ENCODE measurements around the gene NHP2.

Gene NHP2

GRCh38 chr5:178176791-178177190 lies 23.1 kb upstream of the NHP2 start:
- no peak overlapping the region for H3K4me3 ChIP-seq (ENCODE audit: low read depth, low read length)
- DNase-seq (ENCODE audit: low read depth) = no peak
- TF ChIP-seq, protein P1, sequence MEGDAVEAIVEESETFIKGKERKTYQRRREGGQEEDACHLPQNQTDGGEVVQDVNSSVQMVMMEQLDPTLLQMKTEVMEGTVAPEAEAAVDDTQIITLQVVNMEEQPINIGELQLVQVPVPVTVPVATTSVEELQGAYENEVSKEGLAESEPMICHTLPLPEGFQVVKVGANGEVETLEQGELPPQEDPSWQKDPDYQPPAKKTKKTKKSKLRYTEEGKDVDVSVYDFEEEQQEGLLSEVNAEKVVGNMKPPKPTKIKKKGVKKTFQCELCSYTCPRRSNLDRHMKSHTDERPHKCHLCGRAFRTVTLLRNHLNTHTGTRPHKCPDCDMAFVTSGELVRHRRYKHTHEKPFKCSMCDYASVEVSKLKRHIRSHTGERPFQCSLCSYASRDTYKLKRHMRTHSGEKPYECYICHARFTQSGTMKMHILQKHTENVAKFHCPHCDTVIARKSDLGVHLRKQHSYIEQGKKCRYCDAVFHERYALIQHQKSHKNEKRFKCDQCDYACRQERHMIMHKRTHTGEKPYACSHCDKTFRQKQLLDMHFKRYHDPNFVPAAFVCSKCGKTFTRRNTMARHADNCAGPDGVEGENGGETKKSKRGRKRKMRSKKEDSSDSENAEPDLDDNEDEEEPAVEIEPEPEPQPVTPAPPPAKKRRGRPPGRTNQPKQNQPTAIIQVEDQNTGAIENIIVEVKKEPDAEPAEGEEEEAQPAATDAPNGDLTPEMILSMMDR (conservative IDR thresholded peaks at IDR 0.05; ENCODE audit: low read depth, low read length) = no peak

GRCh38 chr5:178174456-178174855 lies 20.8 kb upstream of the NHP2 start:
- TF ChIP-seq, protein P1 (conservative IDR thresholded peaks at IDR 0.05; ENCODE audit: low read depth, low read length) = no peak
- no peak overlapping the region for H3K4me3 ChIP-seq (ENCODE audit: low read depth, low read length)
- no peak for DNase-seq (ENCODE audit: low read depth)

DNA sequence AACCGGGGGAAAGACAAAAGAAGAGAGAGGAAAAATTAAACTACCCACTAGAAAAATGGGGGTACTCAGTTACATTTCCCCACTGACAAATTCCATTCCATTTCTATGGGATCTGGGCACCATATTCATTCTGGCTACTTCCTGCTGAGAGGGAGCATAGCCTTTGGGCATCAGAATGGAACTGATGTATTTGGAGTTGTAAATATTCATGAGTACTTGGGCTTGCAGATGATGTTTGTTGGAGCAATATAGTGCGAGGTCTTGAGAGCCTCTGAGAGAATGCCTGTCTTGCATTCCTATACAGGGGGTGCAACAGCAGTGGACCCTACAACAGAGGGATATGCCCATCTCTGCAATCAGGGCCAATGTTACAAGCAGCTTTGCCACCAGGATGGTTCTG lies 16.8 kb upstream of the NHP2 start:
- no peak for DNase-seq (ENCODE audit: low read depth)
- H3K4me3 ChIP-seq (ENCODE audit: low read depth, low read length) = no peak overlapping the region
- TF ChIP-seq, protein P1 (conservative IDR thresholded peaks at IDR 0.05; ENCODE audit: low read depth, low read length) = no peak

DNA sequence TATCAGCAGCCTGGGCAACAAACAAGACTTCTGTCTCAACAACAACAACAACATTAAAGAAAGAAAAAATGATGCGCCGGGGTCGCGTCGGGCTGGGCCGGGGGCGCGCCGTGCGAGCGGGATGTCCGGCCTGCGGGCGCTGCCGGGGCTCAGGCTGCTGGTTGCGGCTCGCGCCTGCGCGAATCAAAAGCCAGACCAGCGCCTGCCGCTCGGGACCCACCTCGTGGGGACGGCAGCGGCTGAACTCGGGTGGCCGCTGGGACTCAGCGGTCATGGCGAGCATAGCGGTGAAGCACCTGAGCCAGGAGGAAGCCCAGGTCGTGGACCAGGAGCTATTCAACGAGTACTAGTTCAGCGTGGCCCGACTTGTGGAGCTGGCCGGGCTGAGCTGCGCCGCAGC lies 11.9 kb upstream of the NHP2 start:
- H3K4me3 ChIP-seq (ENCODE audit: low read depth, low read length) = no peak overlapping the region
- TF ChIP-seq, protein P1 (conservative IDR thresholded peaks at IDR 0.05; ENCODE audit: low read depth, low read length) = no peak
- DNase-seq (ENCODE audit: low read depth) = no peak

GRCh38 chr5:178163772-178164735 lies 10.4 kb upstream of the NHP2 start:
- H3K4me3 ChIP-seq (ENCODE audit: low read depth, low read length) = no peak overlapping the region
- DNase-seq (ENCODE audit: low read depth) = peak; percentile 75
- TF ChIP-seq, protein P1 (conservative IDR thresholded peaks at IDR 0.05; ENCODE audit: low read depth, low read length) = peak; percentile 99

DNA sequence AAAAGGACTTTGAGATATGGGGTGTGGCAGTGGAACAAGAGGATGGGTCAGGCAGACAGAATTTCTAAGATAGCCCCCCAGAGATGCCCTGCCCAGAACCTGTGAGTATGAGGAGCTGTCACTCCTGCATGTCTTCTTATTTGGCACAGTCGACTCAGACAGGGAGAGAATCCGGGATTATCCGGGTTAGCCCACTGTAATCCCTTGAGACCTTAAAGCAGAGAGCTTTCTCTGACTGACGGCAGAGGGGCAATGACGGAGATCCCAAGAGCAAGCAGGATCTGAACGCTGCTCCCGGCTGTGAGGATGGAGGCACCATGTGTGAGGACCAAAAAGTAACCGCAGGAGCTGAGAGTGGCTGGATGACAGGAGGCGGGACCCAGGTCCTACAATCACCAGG lies 8.8 kb upstream of the NHP2 start:
- DNase-seq (ENCODE audit: low read depth) = no peak
- TF ChIP-seq, protein P1 (conservative IDR thresholded peaks at IDR 0.05; ENCODE audit: low read depth, low read length) = no peak
- H3K4me3 ChIP-seq (ENCODE audit: low read depth, low read length) = no peak overlapping the region

- DNase-seq (ENCODE audit: low read depth) = no peak
- no peak overlapping the region for H3K4me3 ChIP-seq (ENCODE audit: low read depth, low read length)
- TF ChIP-seq, protein P1 (conservative IDR thresholded peaks at IDR 0.05; ENCODE audit: low read depth, low read length) = no peak
Measured at GRCh38 chr5:178160176-178160575, 6.5 kb upstream of the NHP2 start.

Data from choroid plexus epithelial cell (primary cell).